ENCODE results near the gene TARBP1. TPM values are rescaled to one million over a fixed set of nuclear protein-coding genes. Genes with fewer than 3 reads are reported as not detected.

TARBP1 gene
- total RNA-seq, 1 experiment from 2014 or later = 70.9 TPM

DNA sequence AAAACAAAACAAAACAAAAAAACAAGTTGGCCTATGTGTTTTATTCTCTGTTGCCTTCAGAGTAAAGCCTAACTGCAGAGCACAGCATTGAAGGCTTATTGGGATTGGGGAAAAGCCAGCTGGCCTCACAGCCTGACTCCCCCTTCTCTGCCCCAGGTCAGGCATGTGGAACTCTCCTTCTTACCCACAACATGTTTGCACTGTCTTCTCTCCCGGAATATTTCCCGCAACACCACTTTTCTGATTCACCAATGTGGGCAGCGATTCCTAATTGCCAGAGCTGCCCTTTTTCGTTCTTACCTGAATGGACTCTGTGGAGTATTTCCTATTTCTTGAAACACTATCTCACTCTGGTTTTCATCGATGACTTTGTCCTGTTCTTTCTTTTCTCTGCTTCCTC lies 2.8 kb upstream of the TARBP1 start:
- Histone ChIP-seq H3K9me3 (ENCODE audit: low read length) (no peaks in the 10 kb centered on the region), H3K4me3 (ENCODE audit: low read length) (no peak overlapping the region), H3K79me2 (ENCODE audit: low read length) (peaks cover 13% of the 10 kb centered on the region), H3K27ac (ENCODE audit: low read length) (no peak overlapping the region), H3K27me3 (ENCODE audit: low read length) (no peaks in the 10 kb centered on the region), H3K9ac (ENCODE audit: low read length) (no peak overlapping the region), H3K4me1 (ENCODE audit: low read length) (peaks cover 30% of the 10 kb centered on the region), H3K4me2 (ENCODE audit: low read depth, low read length, poor library complexity, severe bottlenecking) (no peak overlapping the region), H2AFZ (ENCODE audit: low read length) (no peak overlapping the region), H4K20me1 (ENCODE audit: insufficient read depth, low read depth, low read length) (no peaks in the 10 kb centered on the region), H3K9me2 (replicated peaks; ENCODE audit: insufficient read depth, low read length) (no peaks in the 10 kb centered on the region), H3K36me3 (ENCODE audit: insufficient read depth, low read length) (no peaks in the 10 kb centered on the region)
- no peak for DNase-seq

DNA sequence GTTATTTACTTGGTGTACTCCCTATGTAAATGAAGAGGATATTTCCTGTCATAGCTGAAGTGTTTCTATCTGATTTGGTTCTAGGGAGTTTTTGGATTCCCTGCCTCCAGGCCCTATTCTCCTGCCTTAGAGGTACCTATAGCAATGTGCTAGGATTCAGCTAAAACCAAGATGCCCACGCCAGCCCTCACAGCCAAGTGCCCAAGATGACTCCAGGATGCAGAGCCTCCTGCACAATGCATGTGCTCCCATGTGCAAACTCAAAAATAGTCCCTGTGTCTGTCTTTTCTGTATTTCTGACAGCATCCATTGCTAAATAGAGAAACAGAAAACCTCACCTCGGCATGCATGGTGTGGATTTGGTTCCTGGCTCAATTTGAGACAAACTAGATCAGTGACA lies 887 bp upstream of the TARBP1 start:
- H3K4me3 ChIP-seq (ENCODE audit: low read length) = no peak overlapping the region
- peaks cover 43% of the 10 kb centered on the region for H3K4me1 ChIP-seq (ENCODE audit: low read length)
- H3K27me3 ChIP-seq (ENCODE audit: low read length) = no peaks in the 10 kb centered on the region
- DNase-seq = peak; percentile 54
- H3K9me3 ChIP-seq (ENCODE audit: low read length) = no peaks in the 10 kb centered on the region
- H3K36me3 ChIP-seq (ENCODE audit: insufficient read depth, low read length) = no peaks in the 10 kb centered on the region
- peak overlapping the region; percentile 85; the same call in 1 of the 2 replicates for H3K9ac ChIP-seq (ENCODE audit: low read length)
- H3K4me2 ChIP-seq (ENCODE audit: low read depth, low read length, poor library complexity, severe bottlenecking) = peak overlapping the region; percentile 99
- H3K9me2 ChIP-seq (replicated peaks; ENCODE audit: insufficient read depth, low read length) = no peaks in the 10 kb centered on the region
- no peak overlapping the region for H2AFZ ChIP-seq (ENCODE audit: low read length)
- H4K20me1 ChIP-seq (ENCODE audit: insufficient read depth, low read depth, low read length) = no peaks in the 10 kb centered on the region
- no peak overlapping the region for H3K27ac ChIP-seq (ENCODE audit: low read length)
- H3K79me2 ChIP-seq (ENCODE audit: low read length) = peaks cover 32% of the 10 kb centered on the region

DNA sequence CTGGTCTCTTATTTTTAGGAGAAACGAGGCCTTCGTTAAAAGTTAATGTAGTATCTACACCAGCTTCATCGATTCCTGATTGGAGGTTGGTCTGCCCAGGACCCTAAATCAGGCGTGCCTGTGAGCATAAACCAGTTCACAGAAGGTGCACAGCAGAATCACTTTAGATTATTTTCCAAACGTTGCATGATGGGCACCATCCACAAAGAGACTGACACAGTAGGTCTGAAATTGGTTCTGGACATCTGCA lies 256 bp upstream of the TARBP1 start:
- no peaks in the 10 kb centered on the region for H3K9me2 ChIP-seq (replicated peaks; ENCODE audit: insufficient read depth, low read length)
- H3K9ac ChIP-seq (ENCODE audit: low read length) = peak overlapping the region; percentile 85
- no peaks in the 10 kb centered on the region for H3K9me3 ChIP-seq (ENCODE audit: low read length)
- H3K4me1 ChIP-seq (ENCODE audit: low read length) = peaks cover 43% of the 10 kb centered on the region
- H3K4me3 ChIP-seq (ENCODE audit: low read length) = peak overlapping the region; percentile 97; the same call in 1 of the 2 replicates
- peaks cover 38% of the 10 kb centered on the region for H3K79me2 ChIP-seq (ENCODE audit: low read length)
- no peaks in the 10 kb centered on the region for H4K20me1 ChIP-seq (ENCODE audit: insufficient read depth, low read depth, low read length)
- H3K36me3 ChIP-seq (ENCODE audit: insufficient read depth, low read length) = no peaks in the 10 kb centered on the region
- peak overlapping the region; percentile 99 for H3K4me2 ChIP-seq (ENCODE audit: low read depth, low read length, poor library complexity, severe bottlenecking)
- no peak overlapping the region for H3K27ac ChIP-seq (ENCODE audit: low read length)
- peak overlapping the region; percentile 72; the same call in 1 of the 2 replicates for H2AFZ ChIP-seq (ENCODE audit: low read length)
- no peak for DNase-seq
- no peaks in the 10 kb centered on the region for H3K27me3 ChIP-seq (ENCODE audit: low read length)

DNA sequence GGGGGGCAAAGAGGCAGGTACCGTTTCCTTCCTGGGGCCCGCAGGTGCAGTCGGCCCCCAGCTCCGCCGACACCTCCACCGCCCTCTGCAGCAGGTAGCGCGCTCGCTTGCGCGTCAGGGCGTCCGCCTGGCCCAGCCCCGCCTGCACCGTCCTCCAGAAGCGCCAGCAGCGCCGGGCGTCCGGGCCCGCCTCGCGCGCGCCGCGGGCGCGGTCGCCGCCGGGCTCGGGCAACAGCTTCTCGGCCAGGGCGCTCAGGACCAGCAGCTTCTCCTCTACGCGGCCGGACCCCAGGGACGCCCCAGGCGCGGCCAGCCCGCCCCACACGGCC lies 863 bp downstream of the TARBP1 start:
- no peaks in the 10 kb centered on the region for H3K9me2 ChIP-seq (replicated peaks; ENCODE audit: insufficient read depth, low read length)
- H3K4me3 ChIP-seq (ENCODE audit: low read length) = peak overlapping the region; percentile 97
- H3K79me2 ChIP-seq (ENCODE audit: low read length) = peaks cover 49% of the 10 kb centered on the region
- H3K4me1 ChIP-seq (ENCODE audit: low read length) = peaks cover 49% of the 10 kb centered on the region
- H3K27ac ChIP-seq (ENCODE audit: low read length) = peak overlapping the region; percentile 64
- peak overlapping the region; percentile 72 for H2AFZ ChIP-seq (ENCODE audit: low read length)
- no peaks in the 10 kb centered on the region for H4K20me1 ChIP-seq (ENCODE audit: insufficient read depth, low read depth, low read length)
- peak overlapping the region; percentile 85 for H3K9ac ChIP-seq (ENCODE audit: low read length)
- no peaks in the 10 kb centered on the region for H3K9me3 ChIP-seq (ENCODE audit: low read length)
- no peaks in the 10 kb centered on the region for H3K27me3 ChIP-seq (ENCODE audit: low read length)
- DNase-seq = peak; percentile 91
- peak overlapping the region; percentile 99 for H3K4me2 ChIP-seq (ENCODE audit: low read depth, low read length, poor library complexity, severe bottlenecking)
- H3K36me3 ChIP-seq (ENCODE audit: insufficient read depth, low read length) = no peaks in the 10 kb centered on the region

DNA sequence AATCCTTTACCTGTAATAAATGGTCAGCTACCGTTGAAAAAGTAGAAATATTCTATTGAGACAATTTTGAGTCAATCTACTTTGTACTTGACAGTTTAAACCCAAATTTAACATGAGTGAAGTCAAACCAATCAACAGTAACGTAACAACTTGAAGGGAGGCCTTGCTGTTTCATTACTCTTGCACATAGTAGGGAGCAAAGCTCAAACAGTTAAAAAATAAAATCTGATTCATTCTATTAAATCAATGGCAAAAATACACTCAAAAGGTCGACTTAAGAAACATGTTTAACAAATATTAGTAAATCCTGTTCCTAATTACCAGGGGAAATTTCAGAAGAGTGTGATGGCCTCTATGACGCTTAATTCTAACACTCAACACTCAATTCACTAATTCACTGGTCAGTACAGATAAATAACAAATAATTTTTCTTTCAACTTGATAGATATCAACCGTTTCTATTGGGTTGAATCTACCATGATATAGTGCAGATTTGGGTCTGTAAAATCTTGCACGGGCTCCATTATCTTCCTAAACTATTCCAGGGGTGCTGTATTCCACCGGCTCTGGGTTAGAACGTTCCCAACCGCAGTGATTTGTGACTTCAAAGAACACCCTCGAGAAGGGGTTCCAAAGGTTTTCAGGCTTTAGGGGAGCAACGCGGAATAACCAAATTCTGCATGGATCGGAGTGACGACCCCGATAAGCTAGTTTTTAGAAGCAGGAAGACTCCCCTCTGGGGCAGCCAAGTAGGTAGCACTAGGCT lies 1.4 kb downstream of the TARBP1 start:
- Histone ChIP-seq H2AFZ (ENCODE audit: low read length) (peak overlapping the region; percentile 72), H3K4me3 (ENCODE audit: low read length) (peak overlapping the region; percentile 97), H3K79me2 (ENCODE audit: low read length) (peaks cover 55% of the 10 kb centered on the region), H3K27me3 (ENCODE audit: low read length) (no peaks in the 10 kb centered on the region), H4K20me1 (ENCODE audit: insufficient read depth, low read depth, low read length) (no peaks in the 10 kb centered on the region), H3K4me1 (ENCODE audit: low read length) (peaks cover 54% of the 10 kb centered on the region), H3K4me2 (ENCODE audit: low read depth, low read length, poor library complexity, severe bottlenecking) (peak overlapping the region; percentile 99), H3K9me3 (ENCODE audit: low read length) (no peaks in the 10 kb centered on the region), H3K9me2 (replicated peaks; ENCODE audit: insufficient read depth, low read length) (no peaks in the 10 kb centered on the region), H3K36me3 (ENCODE audit: insufficient read depth, low read length) (no peaks in the 10 kb centered on the region), H3K27ac (ENCODE audit: low read length) (peak overlapping the region; percentile 31; the same call in 1 of the 2 replicates), H3K9ac (ENCODE audit: low read length) (peak overlapping the region; percentile 85)
- peak; percentile 52 for DNase-seq

DNA sequence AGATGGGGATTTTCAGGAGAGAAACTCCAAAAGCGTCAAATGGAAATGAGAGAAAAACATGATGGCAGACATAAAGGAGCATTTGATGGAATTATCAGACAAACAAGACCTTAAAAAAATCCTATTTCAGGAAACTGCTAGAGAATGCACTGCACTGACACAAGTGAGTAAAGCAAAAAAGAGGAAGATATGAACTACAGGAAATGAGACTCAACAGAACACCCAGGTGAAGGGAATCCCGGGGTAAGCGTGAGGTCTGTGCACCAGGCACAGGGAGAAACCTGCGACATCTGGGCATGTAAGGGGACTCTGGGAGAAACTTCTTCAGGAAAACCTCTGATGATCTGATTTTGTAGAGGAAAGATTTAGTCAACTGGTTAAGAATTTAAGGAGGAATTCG lies 2.8 kb downstream of the TARBP1 start:
- H3K9me2 ChIP-seq (replicated peaks; ENCODE audit: insufficient read depth, low read length) = no peaks in the 10 kb centered on the region
- peak overlapping the region; percentile 38 for H3K27ac ChIP-seq (ENCODE audit: low read length)
- H3K4me3 ChIP-seq (ENCODE audit: low read length) = peak overlapping the region; percentile 97

DNA sequence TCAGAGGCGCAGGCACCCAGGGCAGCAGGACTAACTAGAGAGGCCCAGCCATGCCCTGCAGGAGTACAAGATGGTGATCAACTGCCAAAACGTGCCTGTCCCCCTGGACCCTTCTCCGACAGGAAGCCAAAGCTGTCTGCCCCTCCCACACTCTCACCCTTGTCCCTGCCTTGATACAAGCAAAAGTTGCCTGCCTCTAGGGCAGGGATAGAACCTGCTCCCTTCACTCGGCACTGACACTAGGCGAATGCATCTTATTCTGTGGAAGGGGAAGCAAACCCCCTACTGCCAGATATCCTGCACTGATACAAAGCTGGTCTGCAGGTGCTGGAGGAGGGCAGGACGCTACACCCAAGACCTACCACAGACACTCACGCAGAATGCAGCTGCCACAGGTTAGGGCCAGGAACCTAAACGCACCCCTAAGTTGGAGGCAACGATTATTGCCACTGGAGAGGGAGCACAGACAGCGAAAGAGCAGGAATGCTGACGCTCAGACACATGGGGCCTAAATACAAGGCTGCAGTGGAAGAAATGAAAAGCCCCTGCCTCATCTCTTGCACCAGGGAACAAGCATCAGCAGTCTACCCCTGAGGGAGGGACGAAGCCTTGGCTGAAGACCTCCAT lies 3.7 kb downstream of the TARBP1 start:
- no peaks in the 10 kb centered on the region for H4K20me1 ChIP-seq (ENCODE audit: insufficient read depth, low read depth, low read length)
- no peak overlapping the region for H3K9ac ChIP-seq (ENCODE audit: low read length)
- peaks cover 48% of the 10 kb centered on the region for H3K4me1 ChIP-seq (ENCODE audit: low read length)
- no peaks in the 10 kb centered on the region for H3K27me3 ChIP-seq (ENCODE audit: low read length)
- no peak overlapping the region for H3K4me3 ChIP-seq (ENCODE audit: low read length)
- DNase-seq = no peak
- H3K9me2 ChIP-seq (replicated peaks; ENCODE audit: insufficient read depth, low read length) = no peaks in the 10 kb centered on the region
- H3K36me3 ChIP-seq (ENCODE audit: insufficient read depth, low read length) = peaks cover 1% of the 10 kb centered on the region; the same call in 1 of the 2 replicates
- H3K9me3 ChIP-seq (ENCODE audit: low read length) = no peaks in the 10 kb centered on the region
- H3K79me2 ChIP-seq (ENCODE audit: low read length) = peaks cover 76% of the 10 kb centered on the region
- H3K27ac ChIP-seq (ENCODE audit: low read length) = no peak overlapping the region
- H2AFZ ChIP-seq (ENCODE audit: low read length) = no peak overlapping the region
- peak overlapping the region; percentile 99 for H3K4me2 ChIP-seq (ENCODE audit: low read depth, low read length, poor library complexity, severe bottlenecking)

More for the DNA sequence above, 2.8 kb downstream of the TARBP1 start:
- Histone ChIP-seq H3K9me3 (ENCODE audit: low read length) (no peaks in the 10 kb centered on the region), H3K27me3 (ENCODE audit: low read length) (no peaks in the 10 kb centered on the region), H3K79me2 (ENCODE audit: low read length) (peaks cover 67% of the 10 kb centered on the region), H2AFZ (ENCODE audit: low read length) (no peak overlapping the region), H3K4me1 (ENCODE audit: low read length) (peaks cover 55% of the 10 kb centered on the region), H3K36me3 (ENCODE audit: insufficient read depth, low read length) (no peaks in the 10 kb centered on the region; the same call in 1 of the 2 replicates), H4K20me1 (ENCODE audit: insufficient read depth, low read depth, low read length) (no peaks in the 10 kb centered on the region), H3K9ac (ENCODE audit: low read length) (peak overlapping the region; percentile 11; the same call in 1 of the 2 replicates), H3K4me2 (ENCODE audit: low read depth, low read length, poor library complexity, severe bottlenecking) (peak overlapping the region; percentile 99)
- peak; percentile 59 for DNase-seq

DNA sequence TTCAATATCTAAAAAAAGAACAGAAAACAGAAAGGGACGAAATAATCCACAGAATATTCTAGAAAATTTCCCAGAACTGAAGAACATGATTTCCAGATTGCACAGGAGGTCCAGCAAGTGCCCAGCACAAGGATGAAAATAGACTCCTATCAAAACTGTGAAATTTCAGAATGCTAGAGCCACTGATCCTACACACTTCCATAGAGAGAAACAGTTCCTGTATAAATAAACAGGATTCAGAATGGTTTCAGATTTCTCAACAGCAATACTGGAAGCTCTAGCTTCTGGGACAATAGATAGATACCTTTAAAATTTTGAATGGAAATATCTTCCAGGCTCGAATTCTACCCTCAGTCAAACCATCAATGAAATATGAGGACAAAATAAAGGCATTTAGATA lies 4.6 kb downstream of the TARBP1 start:
- no peak overlapping the region for H2AFZ ChIP-seq (ENCODE audit: low read length)
- H3K4me1 ChIP-seq (ENCODE audit: low read length) = peaks cover 39% of the 10 kb centered on the region
- H4K20me1 ChIP-seq (ENCODE audit: insufficient read depth, low read depth, low read length) = no peaks in the 10 kb centered on the region
- H3K4me3 ChIP-seq (ENCODE audit: low read length) = no peak overlapping the region
- H3K27me3 ChIP-seq (ENCODE audit: low read length) = no peaks in the 10 kb centered on the region
- H3K27ac ChIP-seq (ENCODE audit: low read length) = no peak overlapping the region
- H3K79me2 ChIP-seq (ENCODE audit: low read length) = peaks cover 84% of the 10 kb centered on the region
- peaks cover 8% of the 10 kb centered on the region; the same call in 1 of the 2 replicates for H3K36me3 ChIP-seq (ENCODE audit: insufficient read depth, low read length)
- no peak for DNase-seq
- H3K9ac ChIP-seq (ENCODE audit: low read length) = no peak overlapping the region
- H3K9me3 ChIP-seq (ENCODE audit: low read length) = no peaks in the 10 kb centered on the region
- H3K9me2 ChIP-seq (replicated peaks; ENCODE audit: insufficient read depth, low read length) = no peaks in the 10 kb centered on the region
- no peak overlapping the region for H3K4me2 ChIP-seq (ENCODE audit: low read depth, low read length, poor library complexity, severe bottlenecking)
